ENCODE data around the gene SDS. TPM values are rescaled to one million over a fixed set of nuclear protein-coding genes. Genes with fewer than 3 reads are reported as not detected.

Gene SDS
- polyA plus RNA-seq, 3 donors = 0.89 to 2.3 (median 1.1) TPM

DNA sequence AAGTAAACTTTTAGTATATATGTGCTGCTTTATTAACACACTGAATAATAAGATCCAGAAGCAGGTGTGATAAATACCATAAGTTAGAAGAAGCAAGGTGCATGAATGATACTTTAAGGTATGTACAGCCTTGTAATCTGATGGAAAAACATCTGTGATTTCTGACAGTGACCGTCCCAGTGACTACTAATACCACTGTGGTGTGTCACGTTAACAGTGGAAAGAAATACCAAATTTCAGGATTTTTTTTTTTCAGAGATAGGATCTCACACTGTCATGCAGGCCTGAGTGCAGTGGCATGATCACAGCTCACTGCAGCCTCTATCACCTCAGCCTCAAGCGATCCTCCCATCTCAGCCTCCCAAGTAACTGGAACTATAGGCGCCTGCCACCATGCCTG, 21.5 kb downstream of the SDS start:
- Histone ChIP-seq H3K4me1 (ENCODE audit: control insufficient read depth in 1 of 2, insufficient read depth in 2 of 2, low read length in 2 of 2) (no peaks in the 10 kb centered on the region), H3K4me3 (replicated peaks in 1 of 3; ENCODE audit: low read depth in 2 of 3, low read length in 3 of 3) (no peak overlapping the region), H3K9ac (ENCODE audit: insufficient read depth, low read length, poor library complexity, severe bottlenecking) (no peak overlapping the region), H3K4me2 (replicated peaks; ENCODE audit: extremely low read depth, low read length, poor library complexity, severe bottlenecking) (no peak overlapping the region), H3K9me3 (replicated peaks in 1 of 2; ENCODE audit: control insufficient read depth in 1 of 2, insufficient read depth in 1 of 2, low read length in 2 of 2) (no peaks in the 10 kb centered on the region), H3K27me3 (ENCODE audit: control insufficient read depth in 2 of 2, insufficient read depth in 2 of 2, low read length in 2 of 2) (no peaks in the 10 kb centered on the region), H4K20me1 (ENCODE audit: insufficient read depth, low read length) (no peaks in the 10 kb centered on the region), H3K36me3 (replicated peaks in 1 of 2; ENCODE audit: control insufficient read depth in 1 of 2, insufficient read depth in 2 of 2, low read length in 2 of 2) (peaks cover 49 to 76% of the 10 kb centered on the region in 2 donors), H3K27ac (ENCODE audit: low read depth in 1 of 2, low read length in 2 of 2) (no peak overlapping the region), H3K79me2 (ENCODE audit: insufficient read depth, low read length) (no peaks in the 10 kb centered on the region), H2AFZ (ENCODE audit: insufficient read depth, low read depth, low read length, poor library complexity, severe bottlenecking) (no peak overlapping the region)
- peaks cover 0 to 2% (median 0%) of the 10 kb centered on the region in 3 donors for H3K27me3 Mint-ChIP-seq (ENCODE audit: low read depth in 3 of 3)
- DNase-seq = no peak
- WGBS (ENCODE audit: insufficient coverage) = 92% methylated on average over 2 of the region's 4 CpGs
- no peaks in the 10 kb centered on the region for H3K4me1 Mint-ChIP-seq
- H3K4me3 Mint-ChIP-seq = no peak overlapping the region
- H3K27ac Mint-ChIP-seq = no peak overlapping the region
- intact Hi-C loops (cut with micrococcal nuclease) = no loop called here
- no peaks in the 10 kb centered on the region for H3K9me3 Mint-ChIP-seq
- peaks cover 46 to 74% of the 10 kb centered on the region in 2 donors for H3K36me3 Mint-ChIP-seq
- TF ChIP-seq, protein P1, sequence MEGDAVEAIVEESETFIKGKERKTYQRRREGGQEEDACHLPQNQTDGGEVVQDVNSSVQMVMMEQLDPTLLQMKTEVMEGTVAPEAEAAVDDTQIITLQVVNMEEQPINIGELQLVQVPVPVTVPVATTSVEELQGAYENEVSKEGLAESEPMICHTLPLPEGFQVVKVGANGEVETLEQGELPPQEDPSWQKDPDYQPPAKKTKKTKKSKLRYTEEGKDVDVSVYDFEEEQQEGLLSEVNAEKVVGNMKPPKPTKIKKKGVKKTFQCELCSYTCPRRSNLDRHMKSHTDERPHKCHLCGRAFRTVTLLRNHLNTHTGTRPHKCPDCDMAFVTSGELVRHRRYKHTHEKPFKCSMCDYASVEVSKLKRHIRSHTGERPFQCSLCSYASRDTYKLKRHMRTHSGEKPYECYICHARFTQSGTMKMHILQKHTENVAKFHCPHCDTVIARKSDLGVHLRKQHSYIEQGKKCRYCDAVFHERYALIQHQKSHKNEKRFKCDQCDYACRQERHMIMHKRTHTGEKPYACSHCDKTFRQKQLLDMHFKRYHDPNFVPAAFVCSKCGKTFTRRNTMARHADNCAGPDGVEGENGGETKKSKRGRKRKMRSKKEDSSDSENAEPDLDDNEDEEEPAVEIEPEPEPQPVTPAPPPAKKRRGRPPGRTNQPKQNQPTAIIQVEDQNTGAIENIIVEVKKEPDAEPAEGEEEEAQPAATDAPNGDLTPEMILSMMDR (IDR thresholded peaks at IDR 0.05) = no peak

DNA sequence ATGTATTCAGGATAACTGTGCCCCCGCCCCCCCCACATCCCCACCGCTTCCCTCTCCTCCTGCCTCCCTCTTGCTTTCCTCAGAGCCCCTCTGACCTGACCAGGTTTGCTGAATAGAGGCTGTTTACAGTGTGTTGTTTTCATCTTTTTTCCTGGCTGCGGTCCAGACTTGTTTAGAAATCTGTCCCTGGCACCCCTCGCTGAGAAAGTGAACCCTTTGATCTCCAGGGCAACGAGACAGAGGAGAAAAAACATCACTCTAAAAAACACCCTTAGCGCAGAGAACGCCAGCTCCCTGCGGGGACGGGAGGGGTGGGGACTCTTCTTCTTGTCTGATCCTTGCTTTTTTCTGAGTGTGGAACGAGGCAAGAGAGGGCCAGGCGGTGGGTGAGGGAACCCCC, 22.5 kb downstream of the SDS start:
- no peak overlapping the region for H3K4me3 ChIP-seq (replicated peaks in 1 of 3; ENCODE audit: low read depth in 2 of 3, low read length in 3 of 3)
- H3K36me3 ChIP-seq (replicated peaks in 1 of 2; ENCODE audit: control insufficient read depth in 1 of 2, insufficient read depth in 2 of 2, low read length in 2 of 2) = peaks cover 50 to 77% of the 10 kb centered on the region in 2 donors
- intact Hi-C loops (cut with micrococcal nuclease) = no loop called here
- no peaks in the 10 kb centered on the region for H3K9me3 ChIP-seq (replicated peaks in 1 of 2; ENCODE audit: control insufficient read depth in 1 of 2, insufficient read depth in 1 of 2, low read length in 2 of 2)
- H3K4me2 ChIP-seq (replicated peaks; ENCODE audit: extremely low read depth, low read length, poor library complexity, severe bottlenecking) = no peak overlapping the region
- no peak overlapping the region for H3K9ac ChIP-seq (ENCODE audit: insufficient read depth, low read length, poor library complexity, severe bottlenecking)
- Mint-ChIP-seq H3K9me3 (no peaks in the 10 kb centered on the region), H3K4me3 (no peak overlapping the region), H3K4me1 (no peaks in the 10 kb centered on the region), H3K27ac (peak overlapping the region in 1 of 7 donors; percentile 32), H3K36me3 (peaks cover 42 to 74% of the 10 kb centered on the region in 2 donors), H3K27me3 (ENCODE audit: low read depth in 3 of 3) (peaks cover 0 to 2% (median 0%) of the 10 kb centered on the region in 3 donors)
- no peaks in the 10 kb centered on the region for H3K4me1 ChIP-seq (ENCODE audit: control insufficient read depth in 1 of 2, insufficient read depth in 2 of 2, low read length in 2 of 2)
- no peak overlapping the region for H3K27ac ChIP-seq (ENCODE audit: low read depth in 1 of 2, low read length in 2 of 2)
- no peaks in the 10 kb centered on the region for H3K79me2 ChIP-seq (ENCODE audit: insufficient read depth, low read length)
- H2AFZ ChIP-seq (ENCODE audit: insufficient read depth, low read depth, low read length, poor library complexity, severe bottlenecking) = no peak overlapping the region
- no peaks in the 10 kb centered on the region for H4K20me1 ChIP-seq (ENCODE audit: insufficient read depth, low read length)
- H3K27me3 ChIP-seq (ENCODE audit: control insufficient read depth in 2 of 2, insufficient read depth in 2 of 2, low read length in 2 of 2) = no peaks in the 10 kb centered on the region
- WGBS (ENCODE audit: insufficient coverage) = 100% methylated on average over 3 of the region's 11 CpGs
- TF ChIP-seq, protein P1 (IDR thresholded peaks at IDR 0.05) = no peak
- DNase-seq = no peak

Data from CD14-positive monocyte (primary cell).